Thymus (tissue), 11 donors: Measurements from ENCODE around the gene UPF2. TPM values are rescaled to one million over a fixed set of nuclear protein-coding genes. Genes with fewer than 3 reads are reported as not detected.

ENCODE experiments used
- DNase-seq, 9 donors: peaks; one replicate each; pipeline ENCODE4 v3.0.0-alpha.2; 2013; ENCODE audit warnings: low spot score in 9 of 9, low read depth in 6 of 9, missing footprints in 1 of 9
- H3K27ac ChIP-seq, 2 donors: one replicate each; pipeline ENCODE4 v1.5.1; 2013; ENCODE audit warnings: control low read depth in 1 of 2, low read depth in 1 of 2, low read length in 1 of 2, mild to moderate bottlenecking in 1 of 2, moderate library complexity in 1 of 2
- H3K27me3 ChIP-seq, 2 donors: one replicate each; pipeline ENCODE4 v1.5.1; 2013; ENCODE audit warnings: low read length in 1 of 2; ENCODE audit not compliant: control insufficient read depth in 2 of 2, insufficient read depth in 1 of 2
- H3K36me3 ChIP-seq, 2 donors: one replicate each; pipeline ENCODE4 v1.5.1; 2013; ENCODE audit warnings: low read length in 1 of 2, mild to moderate bottlenecking in 1 of 2, moderate library complexity in 1 of 2; ENCODE audit not compliant: control insufficient read depth in 2 of 2, insufficient read depth in 2 of 2
- H3K4me1 ChIP-seq, 2 donors: one replicate each; pipeline ENCODE4 v1.5.1; 2013; ENCODE audit warnings: low read length in 2 of 2; ENCODE audit not compliant: control insufficient read depth in 2 of 2, insufficient read depth in 2 of 2
- H3K4me3 ChIP-seq, 2 donors: one replicate each; pipeline ENCODE4 v1.5.1; 2013; ENCODE audit warnings: low read length in 2 of 2, control low read depth in 1 of 2, mild to moderate bottlenecking in 1 of 2
- H3K9me3 ChIP-seq, 2 donors: one replicate each; pipeline ENCODE4 v1.5.1; 2013; ENCODE audit warnings: low read length in 1 of 2, mild to moderate bottlenecking in 1 of 2; ENCODE audit not compliant: control insufficient read depth in 2 of 2, insufficient read depth in 1 of 2
- WGBS: extraction: QIAGEN DNeasy Blood & Tissue Kit; methylation state at CpG from one replicate; pipeline ENCODE4 v1.1.7; 2013; 5-methylcytosine and 5-hydroxymethylcytosine counted together
- polyA plus RNA-seq: library from polyadenylated mRNA; stranded (reverse); fragments of 200-250 nt; gene quantifications from one replicate; pipeline ENCODE4 v1.2.3, GENCODE V29; 2013
- total RNA-seq: library from RNA; stranded (reverse); fragments of 120-200 nt; gene quantifications from one replicate; pipeline ENCODE4 v1.2.4, GENCODE V29; 2013
- donor health status: healthy.

Gene UPF2
- total and polyA plus RNA-seq, 2 donors, result 13.7 to 22.7 TPM

- peak; percentile 84 to 99 (median 97) for DNase-seq
- peaks cover 0 to 4% of the 10 kb centered on the region in 2 donors for H3K9me3 ChIP-seq
- peak within 1 kb of the TSS; percentile 71 to 84 for H3K27ac ChIP-seq
- H3K27me3 ChIP-seq, result no peaks in the 10 kb centered on the region
- H3K36me3 ChIP-seq, result no peaks in the 10 kb centered on the region
- peaks cover 4 to 12% of the 10 kb centered on the region in 2 donors for H3K4me1 ChIP-seq
- WGBS, result 6% methylated on average over 66 of the region's 66 CpGs
- peak within 1 kb of the TSS; percentile 89 to 100 for H3K4me3 ChIP-seq
Measured at GRCh38 chr10:12068449-12069269, 26.1 kb upstream of the UPF2 start, which contains the start of gene DHTKD1. Gene DHTKD1 (plus strand): TSS chr10:12068954. CDS start chr10:12069034, 80 bp downstream.

GRCh38 chr10:12067336-12067735 is 24.7 kb upstream of the UPF2 start:
- no peak overlapping the region for H3K27ac ChIP-seq
- WGBS, result 95% methylated on average over 2 of the region's 2 CpGs
- no peak for DNase-seq
- H3K36me3 ChIP-seq, result no peaks in the 10 kb centered on the region
- H3K4me3 ChIP-seq, result no peak overlapping the region
- H3K27me3 ChIP-seq, result no peaks in the 10 kb centered on the region
- peaks cover 4 to 12% of the 10 kb centered on the region in 2 donors for H3K4me1 ChIP-seq
- peaks cover 0 to 4% of the 10 kb centered on the region in 2 donors for H3K9me3 ChIP-seq

- H3K4me3 ChIP-seq, result no peak overlapping the region
- 97% methylated on average over 3 of the region's 3 CpGs for WGBS
- no peak overlapping the region for H3K27ac ChIP-seq
- DNase-seq, result no peak
- H3K36me3 ChIP-seq, result no peaks in the 10 kb centered on the region
- H3K9me3 ChIP-seq, result peaks cover 0 to 4% of the 10 kb centered on the region in 2 donors
- peaks cover 0 to 4% of the 10 kb centered on the region in 2 donors for H3K4me1 ChIP-seq
- H3K27me3 ChIP-seq, result no peaks in the 10 kb centered on the region
Measured at GRCh38 chr10:12063483-12063818, 20.8 kb upstream of the UPF2 start.

GRCh38 chr10:12062754-12063482 is 20.3 kb upstream of the UPF2 start:
- Histone ChIP-seq H3K4me1 (no peaks in the 10 kb centered on the region), H3K27me3 (no peaks in the 10 kb centered on the region), H3K36me3 (no peaks in the 10 kb centered on the region), H3K27ac (no peak overlapping the region), H3K4me3 (no peak overlapping the region), H3K9me3 (peaks cover 0 to under 1% of the 10 kb centered on the region in 2 donors)
- DNase-seq, result no peak
- 90% methylated on average over 14 of the region's 14 CpGs for WGBS

- DNase-seq, result no peak
- Histone ChIP-seq H3K4me3 (no peak overlapping the region), H3K9me3 (no peaks in the 10 kb centered on the region), H3K4me1 (no peaks in the 10 kb centered on the region), H3K27ac (no peak overlapping the region), H3K36me3 (no peaks in the 10 kb centered on the region), H3K27me3 (no peaks in the 10 kb centered on the region)
- WGBS, result 99% methylated on average over 4 of the region's 4 CpGs
Measured at GRCh38 chr10:12061124-12061523, 18.5 kb upstream of the UPF2 start.

GRCh38 chr10:12056748-12057147 is 14.1 kb upstream of the UPF2 start:
- no peaks in the 10 kb centered on the region for H3K27me3 ChIP-seq
- no peaks in the 10 kb centered on the region for H3K4me1 ChIP-seq
- DNase-seq, result no peak
- no peak overlapping the region for H3K4me3 ChIP-seq
- no peak overlapping the region for H3K27ac ChIP-seq
- H3K36me3 ChIP-seq, result no peaks in the 10 kb centered on the region
- WGBS, result 74% methylated on average over 4 of the region's 4 CpGs
- no peaks in the 10 kb centered on the region for H3K9me3 ChIP-seq

- DNase-seq, result no peak
- no peaks in the 10 kb centered on the region for H3K9me3 ChIP-seq
- no peaks in the 10 kb centered on the region for H3K36me3 ChIP-seq
- H3K27ac ChIP-seq, result no peak overlapping the region
- H3K27me3 ChIP-seq, result no peaks in the 10 kb centered on the region
- WGBS, result 92% methylated on average over 5 of the region's 5 CpGs
- no peak overlapping the region for H3K4me3 ChIP-seq
- peaks cover 0 to 3% of the 10 kb centered on the region in 2 donors for H3K4me1 ChIP-seq
Measured at GRCh38 chr10:12055732-12056131, 13.1 kb upstream of the UPF2 start.

- DNase-seq, result no peak
- Histone ChIP-seq H3K27me3 (no peaks in the 10 kb centered on the region), H3K9me3 (no peaks in the 10 kb centered on the region), H3K27ac (no peak overlapping the region), H3K4me1 (peaks cover 0 to 3% of the 10 kb centered on the region in 2 donors), H3K36me3 (no peaks in the 10 kb centered on the region), H3K4me3 (no peak overlapping the region)
- 46% methylated on average over 4 of the region's 4 CpGs for WGBS
Measured at GRCh38 chr10:12051241-12051640, 8.6 kb upstream of the UPF2 start.

GRCh38 chr10:12050528-12050927 is 7.9 kb upstream of the UPF2 start:
- H3K4me1 ChIP-seq, result peaks cover 0 to 3% of the 10 kb centered on the region in 2 donors
- no peak for DNase-seq
- H3K36me3 ChIP-seq, result no peaks in the 10 kb centered on the region
- no peaks in the 10 kb centered on the region for H3K27me3 ChIP-seq
- no peaks in the 10 kb centered on the region for H3K9me3 ChIP-seq
- H3K27ac ChIP-seq, result no peak overlapping the region
- H3K4me3 ChIP-seq, result no peak overlapping the region
